GM12873 (cell line): Measurements from ENCODE around the gene MTARC2.

Source experiments
- TF ChIP-seq, protein P1 (sequence below): IDR thresholded peaks from 2 replicates; pipeline ENCODE4 v1.5.1; 2012; ENCODE audit warnings: low read depth, mild to moderate bottlenecking, moderate library complexity, low read length, control low read depth; ENCODE audit not compliant: insufficient read depth; ENCODE audit errors: missing control alignments

Gene MTARC2

DNA sequence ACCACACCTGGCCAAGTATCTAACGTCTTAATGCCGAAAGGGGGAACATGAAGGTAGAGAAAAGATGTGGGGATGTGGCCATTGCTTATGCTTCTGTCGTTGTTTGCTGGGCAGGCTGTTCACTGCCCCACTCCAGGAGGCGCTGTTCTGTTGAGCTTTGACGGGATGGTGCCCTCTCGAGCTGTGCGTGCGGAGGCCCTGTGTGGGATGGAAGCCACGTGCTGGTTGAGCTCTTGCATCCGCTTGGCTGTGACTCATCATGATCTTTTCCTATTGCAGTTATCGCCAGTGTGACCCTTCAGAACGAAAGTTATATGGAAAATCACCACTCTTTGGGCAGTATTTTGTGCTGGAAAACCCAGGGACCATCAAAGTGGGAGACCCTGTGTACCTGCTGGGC, 64.9 kb downstream of the MTARC2 start:
- TF ChIP-seq, protein P1, sequence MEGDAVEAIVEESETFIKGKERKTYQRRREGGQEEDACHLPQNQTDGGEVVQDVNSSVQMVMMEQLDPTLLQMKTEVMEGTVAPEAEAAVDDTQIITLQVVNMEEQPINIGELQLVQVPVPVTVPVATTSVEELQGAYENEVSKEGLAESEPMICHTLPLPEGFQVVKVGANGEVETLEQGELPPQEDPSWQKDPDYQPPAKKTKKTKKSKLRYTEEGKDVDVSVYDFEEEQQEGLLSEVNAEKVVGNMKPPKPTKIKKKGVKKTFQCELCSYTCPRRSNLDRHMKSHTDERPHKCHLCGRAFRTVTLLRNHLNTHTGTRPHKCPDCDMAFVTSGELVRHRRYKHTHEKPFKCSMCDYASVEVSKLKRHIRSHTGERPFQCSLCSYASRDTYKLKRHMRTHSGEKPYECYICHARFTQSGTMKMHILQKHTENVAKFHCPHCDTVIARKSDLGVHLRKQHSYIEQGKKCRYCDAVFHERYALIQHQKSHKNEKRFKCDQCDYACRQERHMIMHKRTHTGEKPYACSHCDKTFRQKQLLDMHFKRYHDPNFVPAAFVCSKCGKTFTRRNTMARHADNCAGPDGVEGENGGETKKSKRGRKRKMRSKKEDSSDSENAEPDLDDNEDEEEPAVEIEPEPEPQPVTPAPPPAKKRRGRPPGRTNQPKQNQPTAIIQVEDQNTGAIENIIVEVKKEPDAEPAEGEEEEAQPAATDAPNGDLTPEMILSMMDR: peak; percentile 24

DNA sequence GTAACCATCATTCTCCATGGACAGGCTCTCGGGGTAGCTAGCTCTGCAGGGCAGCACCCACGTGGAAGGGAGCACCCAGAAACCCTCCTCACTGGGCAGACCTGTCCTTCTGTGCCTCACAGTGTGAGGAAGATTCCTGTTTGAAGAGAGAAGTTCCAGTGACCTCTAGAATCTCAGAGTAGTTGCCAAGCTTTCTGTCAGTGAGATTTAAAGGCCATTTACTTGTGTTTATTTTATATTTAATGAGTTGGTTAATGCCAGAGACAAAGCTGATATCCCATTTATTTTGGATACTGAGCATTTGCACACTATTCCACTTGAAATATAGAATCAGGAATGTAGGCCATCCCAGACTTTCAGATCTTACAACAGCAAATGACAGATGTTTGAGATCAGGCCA, 67.3 kb downstream of the MTARC2 start:
- TF ChIP-seq, protein P1: no peak

- TF ChIP-seq, protein P1: no peak
Measured at GRCh38 chr1:220817907-220818306, 69.8 kb downstream of the MTARC2 start.

GRCh38 chr1:220818421-220819173, 70.5 kb downstream of the MTARC2 start:
- TF ChIP-seq, protein P1: no peak

GRCh38 chr1:220819467-220820026, 71.4 kb downstream of the MTARC2 start:
- TF ChIP-seq, protein P1: no peak

- TF ChIP-seq, protein P1: no peak
Measured at GRCh38 chr1:220824031-220824989, 76.2 kb downstream of the MTARC2 start.
